T47D (cell line): ENCODE results near the gene DGKE.

Experiments used
- DNase-seq, 2 experiments: peaks; one replicate each; pipeline versions ENCODE4 v3.0.0 to v3.0.0-alpha.2; 2011 to 2012; ENCODE audit warnings: low read depth in 1 of 2, low spot score in 1 of 2
- JUND ChIP-seq: IDR thresholded peaks from 2 replicates; pipeline ENCODE4 v1.6.1; 2012; ENCODE audit warnings: low read depth
- in situ Hi-C: cut with HindIII; loops from 2 replicates; pipeline ENCODE4 v1.10.0; 2016; ENCODE audit warnings: low sequenced_read_pairs, low pct_unique_long_range_greater_than_20kb

The DGKE gene

GRCh38 chr17:56833809-56834379, at the start of gene DGKE, which contains the start of gene C17orf67:
Gene DGKE (plus strand): TSS chr17:56834151. CDS start chr17:56834796, 645 bp downstream.
Gene C17orf67 (minus strand): TSS chr17:56833920. CDS start chr17:56815810, 18,110 bp downstream.
- in situ Hi-C loops, result no loop called here
- peak; percentile 88 to 98 for DNase-seq

GRCh38 chr17:56785405-56785804, 48.5 kb upstream of the DGKE start:
- in situ Hi-C loops, result no loop called here
- no peak for TF ChIP-seq JUND
- no peak for DNase-seq

More at GRCh38 chr17:56833809-56834379, at the start of gene DGKE, which contains the start of gene C17orf67:
- no peak for TF ChIP-seq JUND

GRCh38 chr17:56785997-56786680, 47.8 kb upstream of the DGKE start:
- in situ Hi-C loops, result no loop called here
- no peak for TF ChIP-seq JUND
- DNase-seq, result peak in 1 of 2 experiments; percentile 20

- in situ Hi-C loops, result no loop called here
- TF ChIP-seq JUND, result no peak
- peak in 1 of 2 experiments; percentile 76 for DNase-seq
Measured at GRCh38 chr17:56786989-56787482, 46.9 kb upstream of the DGKE start.

GRCh38 chr17:56792267-56792666, 41.7 kb upstream of the DGKE start:
- no peak for DNase-seq
- in situ Hi-C loops, result no loop called here
- TF ChIP-seq JUND, result no peak

GRCh38 chr17:56793531-56793930, 40.4 kb upstream of the DGKE start:
- TF ChIP-seq JUND, result no peak
- in situ Hi-C loops, result no loop called here
- DNase-seq, result no peak

GRCh38 chr17:56793957-56794356, 40.0 kb upstream of the DGKE start:
- DNase-seq, result no peak
- no peak for TF ChIP-seq JUND
- in situ Hi-C loops, result no loop called here

GRCh38 chr17:56795221-56795865, 38.6 kb upstream of the DGKE start:
- no peak for DNase-seq
- no peak for TF ChIP-seq JUND
- in situ Hi-C loops, result no loop called here

- in situ Hi-C loops, result no loop called here
- DNase-seq, result no peak
- no peak for TF ChIP-seq JUND
Measured at GRCh38 chr17:56796536-56796935, 37.4 kb upstream of the DGKE start.

GRCh38 chr17:56798916-56799315, 35.0 kb upstream of the DGKE start:
- in situ Hi-C loops, result no loop called here
- DNase-seq, result peak in 1 of 2 experiments; percentile 80
- TF ChIP-seq JUND, result no peak

- no peak for DNase-seq
- TF ChIP-seq JUND, result no peak
- in situ Hi-C loops, result no loop called here
Measured at GRCh38 chr17:56801459-56802178, 32.3 kb upstream of the DGKE start.

GRCh38 chr17:56803071-56803470, 30.9 kb upstream of the DGKE start:
- no peak for DNase-seq
- TF ChIP-seq JUND, result no peak
- in situ Hi-C loops, result no loop called here
